Common myeloid progenitor, CD34-positive (primary cell): ENCODE data around the gene SMAD6.

Experiments
- CTCF ChIA-PET: fragments of 350-600 bp; sonication (Branson Sonifier 250); formaldehyde crosslinking; loops from one replicate; lab custom pipeline; 2021; ENCODE audit warnings: antibody characterized with exemption; lab: Charles Lee
- POLR2A ChIA-PET: fragments of 350-600 bp; sonication (Branson Sonifier 250); formaldehyde crosslinking; loops from one replicate; lab custom pipeline; 2021; ENCODE audit warnings: antibody characterized with exemption; lab: Charles Lee
- DNase-seq, 3 donors: peaks; one replicate each; pipeline versions ENCODE4 v3.0.0 to v3.0.0-alpha.2; 2013
- H3K27ac ChIP-seq, 2 experiments: 1 replicate in 1 of 2; 2 replicates in 1 of 2; pipeline ENCODE4 v1.7.0; 2013; ENCODE audit warnings: inconsistent platforms in 2 of 2, low read length in 2 of 2, mild to moderate bottlenecking in 2 of 2, low read depth in 1 of 2, moderate library complexity in 1 of 2; ENCODE audit not compliant: severe bottlenecking in 2 of 2, insufficient read depth in 1 of 2, poor library complexity in 1 of 2
- H3K27me3 ChIP-seq, 5 experiments: replicated peaks in 2 of 5; 1 replicate in 3 of 5; 2 replicates in 2 of 5; pipeline versions ENCODE4 v1.6.1 to v1.7.0; 2013; ENCODE audit warnings: low read length in 4 of 5, mild to moderate bottlenecking in 2 of 5, moderate library complexity in 2 of 5, inconsistent platforms in 1 of 5; ENCODE audit not compliant: insufficient read depth in 5 of 5, control insufficient read depth in 4 of 5
- H3K36me3 ChIP-seq, 4 experiments: 1 replicate in 2 of 4; 2 replicates in 2 of 4; pipeline versions ENCODE4 v1.6.1 to v1.7.0; 2013; ENCODE audit warnings: low read length in 3 of 4, control low read depth in 1 of 4, mild to moderate bottlenecking in 1 of 4; ENCODE audit not compliant: control insufficient read depth in 4 of 4, insufficient read depth in 4 of 4
- H3K4me1 ChIP-seq, 4 experiments: 1 replicate in 3 of 4; 2 replicates in 1 of 4; pipeline versions ENCODE4 v1.6.1 to v1.7.1; 2013; ENCODE audit warnings: low read length in 3 of 4, mild to moderate bottlenecking in 3 of 4, control low read depth in 1 of 4, inconsistent platforms in 1 of 4, moderate library complexity in 1 of 4; ENCODE audit not compliant: control insufficient read depth in 4 of 4, insufficient read depth in 4 of 4; ENCODE audit errors: control extremely low read depth in 1 of 4
- H3K4me3 ChIP-seq, 7 experiments: 1 replicate in 4 of 7; 2 replicates in 3 of 7; pipeline versions ENCODE4 v1.5.1 to v1.7.0; 2013; ENCODE audit warnings: mild to moderate bottlenecking in 7 of 7, low read length in 6 of 7, moderate library complexity in 6 of 7, inconsistent platforms in 2 of 7, low read depth in 2 of 7, control low read depth in 1 of 7; ENCODE audit not compliant: insufficient read depth in 4 of 7, control insufficient read depth in 1 of 7; ENCODE audit errors: extremely low read depth in 1 of 7
- H3K9me3 ChIP-seq, 5 experiments: 1 replicate in 4 of 5; 2 replicates in 1 of 5; pipeline versions ENCODE4 v1.6.1 to v1.7.1; 2013; ENCODE audit warnings: low read length in 4 of 5, mild to moderate bottlenecking in 2 of 5, inconsistent platforms in 1 of 5, low read depth in 1 of 5, moderate library complexity in 1 of 5; ENCODE audit not compliant: control insufficient read depth in 4 of 5, insufficient read depth in 2 of 5; ENCODE audit errors: control extremely low read depth in 1 of 5
- WGBS: methylation state at CpG from one replicate; pipeline ENCODE4 v1.1.5; 2013; ENCODE audit not compliant: insufficient coverage; 5-methylcytosine and 5-hydroxymethylcytosine counted together

SMAD6 gene

DNA sequence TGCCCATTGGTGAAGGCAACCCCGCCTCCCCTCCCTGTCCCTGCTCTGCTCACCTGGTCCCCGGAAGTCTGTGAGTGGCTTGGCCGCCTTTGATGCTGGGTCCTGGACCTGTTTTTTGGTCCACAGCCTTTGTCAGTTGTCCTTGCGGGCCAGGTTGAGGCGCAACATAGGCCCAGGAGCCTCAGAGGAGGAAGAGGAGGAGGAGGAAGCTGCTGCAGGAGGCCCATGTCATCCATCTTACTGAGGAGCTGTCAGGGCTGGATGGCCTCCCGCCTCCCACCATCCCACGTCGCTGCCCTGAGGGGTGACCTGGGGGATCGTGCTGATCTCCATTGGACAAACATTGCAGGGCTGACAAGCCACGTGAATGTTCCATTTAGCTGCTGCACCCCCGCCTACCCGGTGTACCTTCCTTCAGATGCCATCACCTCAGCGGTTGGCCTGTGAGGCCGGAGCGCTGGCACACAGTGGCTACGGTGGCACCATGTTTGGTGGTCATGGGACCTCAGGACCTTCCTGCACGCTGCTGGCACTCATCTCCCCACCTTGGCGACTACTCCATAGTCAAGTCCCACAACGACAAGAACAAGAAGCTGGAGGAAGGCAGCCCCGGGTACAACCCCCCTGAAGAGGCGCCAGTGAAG lies 106.3 kb downstream of the SMAD6 start:
- Histone ChIP-seq H3K27ac (no peak overlapping the region), H3K27me3 (no peaks in the 10 kb centered on the region), H3K9me3 (no peaks in the 10 kb centered on the region), H3K36me3 (no peaks in the 10 kb centered on the region), H3K4me3 (no peak overlapping the region), H3K4me1 (peaks cover 0 to 2% (median under 1%) of the 10 kb centered on the region in 4 experiments)
- no peak for DNase-seq
- 98% methylated on average over 21 of the region's 21 CpGs for WGBS
- ChIA-PET POLR2A (no interaction called here), CTCF (interaction anchor here (1.3 kb wide), 1 partner anchor 40 kb away, joined by 3 read pairs; no protein-coding TSS in a partner anchor)

DNA sequence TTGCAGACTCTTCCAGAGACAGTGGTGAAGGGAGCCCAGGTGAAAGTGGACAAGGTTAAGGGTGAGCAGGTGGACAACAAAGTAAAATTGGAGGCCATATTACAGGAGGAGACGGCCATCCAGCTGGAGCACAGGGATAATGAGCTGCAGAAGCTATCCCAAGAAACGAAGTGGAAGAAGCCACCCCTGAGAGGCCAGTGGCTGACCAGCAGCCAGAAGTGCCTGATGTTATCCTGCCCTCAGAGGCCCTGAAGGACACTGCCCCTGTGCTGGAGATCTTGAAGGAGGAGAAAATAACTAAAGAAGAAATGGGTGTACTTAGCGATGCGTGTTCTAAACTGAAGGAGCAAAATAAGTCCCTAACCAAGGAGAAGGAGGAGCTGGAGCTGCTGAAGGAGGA lies 107.6 kb downstream of the SMAD6 start:
- DNase-seq, result no peak
- 100% methylated on average over 4 of the region's 4 CpGs for WGBS
- no peak overlapping the region for H3K4me3 ChIP-seq
- H3K36me3 ChIP-seq, result no peaks in the 10 kb centered on the region
- ChIA-PET POLR2A (no interaction called here), CTCF (interaction anchor here (1.1 to 1.2 kb wide), 2 partner anchors 26 to 49 kb away, joined by 3 to 4 read pairs; no protein-coding TSS in a partner anchor)
- no peaks in the 10 kb centered on the region for H3K4me1 ChIP-seq
- H3K27me3 ChIP-seq, result no peaks in the 10 kb centered on the region
- no peak overlapping the region for H3K27ac ChIP-seq
- peaks cover 0 to 3% (median 0%) of the 10 kb centered on the region in 5 experiments for H3K9me3 ChIP-seq

DNA sequence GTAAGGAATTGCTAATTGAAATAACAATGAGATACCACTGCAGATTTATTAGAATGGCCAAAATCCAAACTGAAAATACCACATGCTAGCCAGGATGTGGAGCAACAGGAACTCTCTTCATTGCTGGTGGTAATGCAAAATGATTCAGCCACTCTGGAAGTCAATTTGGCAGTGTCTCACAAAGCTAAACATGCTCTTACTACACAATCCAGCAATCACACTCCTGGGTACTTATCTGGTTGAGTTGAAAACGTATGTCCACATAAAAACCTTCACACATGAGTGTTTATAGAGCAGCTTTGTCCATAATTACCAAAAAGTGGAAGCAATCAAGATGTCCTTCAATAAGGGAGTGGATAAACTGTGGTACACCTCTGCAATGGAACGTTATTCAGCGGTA lies 113.3 kb downstream of the SMAD6 start:
- Histone ChIP-seq H3K4me3 (no peak overlapping the region), H3K4me1 (no peaks in the 10 kb centered on the region), H3K27me3 (no peaks in the 10 kb centered on the region), H3K9me3 (peaks cover 0 to 3% (median 0%) of the 10 kb centered on the region in 5 experiments), H3K27ac (no peak overlapping the region), H3K36me3 (no peaks in the 10 kb centered on the region)
- CTCF ChIA-PET, result no interaction called here
- DNase-seq, result no peak
- POLR2A ChIA-PET, result no interaction called here
- WGBS, result 97% methylated on average over 2 of the region's 3 CpGs

DNA sequence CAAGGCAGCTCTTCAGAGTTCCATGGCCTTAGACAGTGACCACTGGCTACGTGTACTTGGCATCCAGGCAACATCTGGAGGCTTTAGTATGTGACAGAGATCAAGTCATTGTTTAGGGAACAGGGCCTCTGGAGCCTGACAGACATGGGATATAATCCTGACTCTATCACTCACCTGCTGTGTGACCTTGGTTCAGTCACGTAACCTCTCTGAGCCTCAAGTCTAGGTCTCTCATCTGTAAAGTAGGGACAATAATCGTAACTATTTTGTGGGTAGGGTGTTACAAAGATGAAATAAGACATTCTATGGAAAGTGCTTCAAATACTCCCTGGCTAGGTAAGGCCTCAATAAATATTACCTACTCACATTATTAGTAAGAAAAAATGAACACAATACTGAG lies 114.2 kb downstream of the SMAD6 start:
- POLR2A ChIA-PET, result no interaction called here
- WGBS, result 100% methylated on average over 1 of the region's 3 CpGs
- H3K4me1 ChIP-seq, result no peaks in the 10 kb centered on the region
- H3K9me3 ChIP-seq, result peaks cover 0 to 3% (median 0%) of the 10 kb centered on the region in 5 experiments
- DNase-seq, result no peak
- H3K36me3 ChIP-seq, result no peaks in the 10 kb centered on the region
- no peak overlapping the region for H3K27ac ChIP-seq
- no peak overlapping the region for H3K4me3 ChIP-seq
- no peaks in the 10 kb centered on the region for H3K27me3 ChIP-seq
- CTCF ChIA-PET, result no interaction called here

DNA sequence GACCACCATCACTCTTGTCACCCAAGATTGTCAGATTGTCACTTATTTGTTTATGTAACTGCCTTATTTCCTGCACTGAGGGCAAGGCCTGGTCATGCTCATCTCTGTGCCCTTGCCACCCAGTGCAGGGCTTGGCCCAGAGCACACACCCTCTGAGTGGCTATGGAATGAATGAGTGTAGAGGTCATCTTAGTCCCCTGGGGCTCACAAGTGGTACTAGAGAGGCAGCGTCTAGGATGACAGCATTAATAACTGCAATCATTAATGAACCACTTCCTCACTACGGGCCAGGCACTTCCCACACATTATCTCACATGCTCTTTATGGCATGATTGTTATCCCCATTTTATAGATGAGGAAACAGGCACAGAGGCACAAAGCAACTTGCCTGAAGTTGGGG lies 117.0 kb downstream of the SMAD6 start:
- no peak for DNase-seq
- Histone ChIP-seq H3K36me3 (no peaks in the 10 kb centered on the region), H3K9me3 (no peaks in the 10 kb centered on the region), H3K27ac (no peak overlapping the region), H3K4me3 (no peak overlapping the region), H3K27me3 (no peaks in the 10 kb centered on the region), H3K4me1 (no peaks in the 10 kb centered on the region)
- ChIA-PET POLR2A (no interaction called here), CTCF (no interaction called here)
- WGBS, result no CpG with 5 or more reads among the region's 2 CpGs

DNA sequence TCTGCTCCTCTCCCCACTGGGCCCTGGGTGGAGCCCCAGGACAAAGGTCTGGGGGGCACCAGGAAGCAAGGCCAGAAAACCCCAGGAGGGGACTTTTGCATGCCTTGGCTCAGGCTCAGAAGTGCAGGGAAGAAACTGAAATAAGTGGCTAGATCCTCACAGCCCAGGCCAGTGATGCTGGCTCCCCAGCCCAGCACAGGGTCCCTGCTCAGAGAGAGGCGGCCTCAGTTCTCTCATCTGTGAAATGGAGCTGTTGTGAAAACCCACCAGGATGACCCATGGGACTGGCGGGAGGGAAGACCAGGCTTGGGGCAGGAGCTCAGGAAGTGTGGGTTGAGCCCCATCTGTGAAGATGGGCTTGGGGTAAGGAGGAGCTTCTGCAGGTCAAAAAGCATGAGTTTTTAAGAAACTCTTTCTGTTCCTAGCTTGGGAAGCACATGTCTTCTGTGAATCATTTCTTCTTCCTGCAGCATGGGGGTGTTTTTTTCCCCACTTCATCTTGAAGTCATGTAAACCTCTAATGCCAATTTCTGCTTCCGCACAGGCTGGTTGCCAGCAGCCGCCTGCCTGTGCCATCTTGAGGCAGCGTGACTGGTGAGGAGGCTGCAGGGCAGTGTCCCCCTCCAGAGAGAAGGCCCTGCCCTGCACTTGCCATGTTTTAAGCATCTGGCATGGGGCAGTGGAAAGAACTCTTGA lies 118.6 kb downstream of the SMAD6 start:
- 85% methylated on average over 5 of the region's 5 CpGs for WGBS
- DNase-seq, result no peak
- Histone ChIP-seq H3K27me3 (no peaks in the 10 kb centered on the region), H3K4me1 (no peaks in the 10 kb centered on the region), H3K4me3 (no peak overlapping the region), H3K36me3 (no peaks in the 10 kb centered on the region), H3K27ac (no peak overlapping the region), H3K9me3 (no peaks in the 10 kb centered on the region)
- ChIA-PET POLR2A (no interaction called here), CTCF (no interaction called here)

DNA sequence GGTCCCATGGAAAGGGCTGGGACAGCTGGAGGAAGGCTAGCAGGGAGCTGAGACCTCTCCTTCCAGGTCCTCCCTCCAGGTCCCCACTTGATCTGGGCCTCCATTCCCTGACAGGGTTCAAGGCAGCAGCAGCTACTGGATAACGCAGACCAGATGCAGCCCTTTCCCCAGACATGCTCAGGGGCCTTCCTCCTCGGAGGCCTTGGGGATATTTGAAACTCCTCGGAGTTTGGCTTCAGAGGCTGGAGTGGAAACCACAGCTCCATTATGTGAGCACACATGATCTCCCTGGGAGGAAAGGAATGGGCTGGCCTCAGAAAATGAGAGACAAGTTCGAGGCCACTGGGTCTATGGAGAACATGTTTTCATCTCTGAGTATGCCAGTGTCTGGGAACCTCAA lies 119.3 kb downstream of the SMAD6 start:
- Histone ChIP-seq H3K9me3 (no peaks in the 10 kb centered on the region), H3K27ac (no peak overlapping the region), H3K36me3 (no peaks in the 10 kb centered on the region), H3K4me1 (no peaks in the 10 kb centered on the region), H3K27me3 (no peaks in the 10 kb centered on the region), H3K4me3 (no peak overlapping the region)
- ChIA-PET CTCF (no interaction called here), POLR2A (no interaction called here)
- 91% methylated on average over 4 of the region's 4 CpGs for WGBS
- DNase-seq, result no peak
